Prostate gland (tissue), 2 donors: ENCODE results near the gene SMG6. TPM values are rescaled to one million over a fixed set of nuclear protein-coding genes. Genes with fewer than 3 reads are reported as not detected.

Experiments
- DNase-seq: peaks from one replicate; pipeline ENCODE4 v3.0.0-alpha.2; 2019; ENCODE audit warnings: low spot score
- H3K27ac ChIP-seq, 2 donors: fragments of 200-600 bp; sonication (generic); 2 replicates each; pipeline ENCODE4 v1.5.1; 2017 to 2019
- H3K27me3 ChIP-seq: fragments of 200-600 bp; sonication (generic); replicated peaks from 2 replicates; pipeline ENCODE4 v1.5.1; 2019; ENCODE audit not compliant: insufficient read depth
- H3K36me3 ChIP-seq, 2 donors: fragments of 200-600 bp; sonication (generic); 1 replicate in 1 of 2; 2 replicates in 1 of 2; pipeline versions ENCODE4 v1.5.1 to v1.8.1; 2017 to 2019
- H3K4me1 ChIP-seq: fragments of 200-600 bp; sonication (generic); replicated peaks from 2 replicates; pipeline ENCODE4 v1.5.1; 2019
- H3K4me3 ChIP-seq, 2 donors: fragments of 200-600 bp; sonication (generic); 2 replicates each; pipeline ENCODE4 v1.5.1; 2017 to 2019
- H3K9me3 ChIP-seq: fragments of 200-600 bp; sonication (generic); 2 replicates; pipeline ENCODE4 v1.5.1; 2017
- CTCF ChIP-seq, 4 experiments: fragments of 200-600 bp in 2 of 4; fragments of 450-650 bp in 2 of 4; sonication (generic) in 2 of 4; IDR thresholded peaks; 1 replicate in 3 of 4; 2 replicates in 1 of 4; pipeline ENCODE4 v1.5.1; 2016 to 2019; ENCODE audit warnings: antibody characterized with exemption in 4 of 4, mild to moderate bottlenecking in 2 of 4, moderate library complexity in 2 of 4
- POLR2A ChIP-seq: fragments of 450-650 bp; IDR thresholded peaks from one replicate; pipeline ENCODE4 v1.6.1; 2016; ENCODE audit warnings: antibody characterized with exemption, mild to moderate bottlenecking
- POLR2AphosphoS5 ChIP-seq: sonication (generic); formaldehyde crosslinking; IDR thresholded peaks from one replicate; pipeline ENCODE4 v1.6.1; 2017; ENCODE audit warnings: antibody characterized with exemption
- WGBS: methylation state at CpG from one replicate; pipeline ENCODE4 v1.1.5; 2018; 5-methylcytosine and 5-hydroxymethylcytosine counted together
- intact Hi-C: fragments of 100-400 bp; cut with DNase I; formaldehyde crosslinking; loops from one replicate; pipeline ENCODE4 v1.14.2; 2022
- total RNA-seq, 2 donors: library from RNA; depleted of rRNA; stranded (reverse); fragments of >200 nt; gene quantifications; one replicate each; pipeline ENCODE4 v1.1.0, GENCODE V29; 2016

Gene SMG6
- total RNA-seq, 2 donors from 2014 or later: 23.8 to 56.0 TPM

DNA sequence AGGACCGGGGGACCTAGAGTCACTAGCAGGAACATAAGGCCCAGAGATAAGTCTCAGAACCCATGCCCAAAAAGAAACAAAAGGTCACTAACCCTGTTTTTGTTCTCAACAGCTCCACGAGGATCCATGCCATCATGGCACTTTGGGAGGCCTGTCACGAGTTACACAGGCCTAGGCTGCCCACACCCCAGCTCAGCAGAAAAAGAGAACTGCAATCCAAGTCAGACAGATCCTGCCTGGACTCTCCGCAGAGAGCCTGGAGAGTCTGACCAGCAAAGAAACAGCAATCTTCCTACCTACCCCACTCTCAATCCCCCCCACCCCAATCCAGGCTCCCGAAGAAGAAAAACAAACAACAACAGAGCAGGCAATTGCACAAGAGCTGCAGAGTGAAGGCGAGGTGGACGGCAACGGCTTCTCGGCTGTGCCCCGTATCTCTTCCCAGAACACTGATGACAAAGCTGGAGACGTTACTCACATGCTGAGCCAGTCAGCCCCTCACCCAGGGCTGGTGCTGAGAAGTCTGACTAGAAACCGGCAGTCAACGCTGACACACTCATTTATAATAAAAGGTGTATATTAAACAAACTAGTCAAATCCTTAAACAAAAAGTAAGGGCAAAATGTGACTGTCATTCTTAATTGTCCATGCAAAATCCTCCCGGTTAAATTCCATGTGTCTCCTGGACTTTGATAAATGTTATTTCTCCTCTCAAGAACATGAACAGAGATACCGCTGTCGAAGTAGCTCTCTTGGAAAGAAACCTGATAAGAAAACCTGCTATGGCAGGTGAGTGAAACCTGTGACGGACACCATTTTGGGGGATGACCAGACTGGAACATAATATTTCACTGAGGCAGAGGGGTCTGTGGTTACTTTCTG lies 89.3 kb downstream of the SMG6 start:
- Histone ChIP-seq H3K4me3 (no peak overlapping the region), H3K27ac (peak overlapping the region; percentile 65 to 70), H3K36me3 (no peaks in the 10 kb centered on the region), H3K27me3 (no peaks in the 10 kb centered on the region), H3K9me3 (no peaks in the 10 kb centered on the region), H3K4me1 (peaks cover 13% of the 10 kb centered on the region)
- intact Hi-C loops: loop anchor here (2.0 to 5.0 kb wide), 2 partner anchors 41 to 92 kb away; no protein-coding TSS in a partner anchor
- 39% methylated on average over 17 of the region's 17 CpGs for WGBS
- DNase-seq: no peak
- TF ChIP-seq CTCF (IDR thresholded peaks at IDR 0.05) (no peak), POLR2A (no peak), POLR2AphosphoS5 (no peak)

DNA sequence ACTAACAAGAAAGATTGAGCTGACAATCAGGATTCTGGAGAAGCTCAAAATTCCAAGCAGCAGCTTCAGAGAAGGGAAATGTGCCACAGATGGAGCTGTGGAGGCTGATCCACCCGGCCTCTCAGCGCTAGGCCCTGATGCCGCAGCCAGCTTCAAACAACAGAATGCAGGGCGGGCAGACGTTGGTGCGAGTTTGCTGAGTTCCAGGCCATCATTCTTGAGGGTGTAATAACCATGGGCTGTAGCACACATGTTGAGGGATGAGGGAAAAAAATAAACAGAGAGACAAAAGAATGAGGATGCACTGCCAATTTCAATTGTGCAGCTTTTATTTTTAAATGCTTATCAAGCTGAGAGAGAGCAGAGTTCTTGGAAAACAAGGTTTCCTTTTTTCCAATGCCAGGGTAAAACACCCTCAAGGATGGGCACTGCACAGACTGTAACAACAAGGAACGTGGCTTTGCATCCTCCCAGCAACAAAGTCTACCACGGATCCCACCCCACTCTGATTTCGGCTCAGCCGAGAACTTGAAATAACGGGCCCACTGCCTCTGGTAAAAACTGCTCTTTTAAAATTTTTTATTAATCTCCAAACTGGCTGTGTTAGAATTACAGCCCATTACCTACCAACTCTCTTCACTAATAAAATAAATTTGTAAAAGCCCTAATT lies 90.2 kb downstream of the SMG6 start:
- TF ChIP-seq POLR2A (no peak), POLR2AphosphoS5 (no peak), CTCF (IDR thresholded peaks at IDR 0.05) (no peak)
- WGBS: 32% methylated on average over 11 of the region's 11 CpGs
- DNase-seq: no peak
- intact Hi-C loops: loop anchor here (2.0 to 5.0 kb wide), 2 partner anchors 35 to 91 kb away; no protein-coding TSS in a partner anchor
- no peaks in the 10 kb centered on the region for H3K27me3 ChIP-seq
- peak overlapping the region; percentile 65 to 70 for H3K27ac ChIP-seq
- H3K36me3 ChIP-seq: no peaks in the 10 kb centered on the region
- no peak overlapping the region for H3K4me3 ChIP-seq
- H3K9me3 ChIP-seq: no peaks in the 10 kb centered on the region
- peaks cover 13% of the 10 kb centered on the region for H3K4me1 ChIP-seq

- H3K27me3 ChIP-seq: no peaks in the 10 kb centered on the region
- 47% methylated on average over 10 of the region's 10 CpGs for WGBS
- no peaks in the 10 kb centered on the region for H3K36me3 ChIP-seq
- no peaks in the 10 kb centered on the region for H3K9me3 ChIP-seq
- intact Hi-C loops: loop anchor here (2.0 to 5.0 kb wide), 2 partner anchors 34 to 90 kb away; no protein-coding TSS in a partner anchor
- no peak overlapping the region for H3K4me3 ChIP-seq
- peaks cover 13% of the 10 kb centered on the region for H3K4me1 ChIP-seq
- H3K27ac ChIP-seq: peak overlapping the region; percentile 65 to 70
- DNase-seq: no peak
- TF ChIP-seq POLR2A: no peak
- TF ChIP-seq CTCF (IDR thresholded peaks at IDR 0.05): no peak
- no peak for TF ChIP-seq POLR2AphosphoS5
Measured at GRCh38 chr17:2212400-2212981, 91.1 kb downstream of the SMG6 start.

GRCh38 chr17:2211661-2212399 lies 91.8 kb downstream of the SMG6 start:
- no peak for DNase-seq
- TF ChIP-seq CTCF (IDR thresholded peaks at IDR 0.05) (no peak), POLR2AphosphoS5 (no peak), POLR2A (no peak)

More at GRCh38 chr17:2211661-2212399, 91.8 kb downstream of the SMG6 start:
- Histone ChIP-seq H3K27me3 (no peaks in the 10 kb centered on the region), H3K9me3 (no peaks in the 10 kb centered on the region), H3K4me3 (no peak overlapping the region), H3K4me1 (peaks cover 13% of the 10 kb centered on the region), H3K36me3 (no peaks in the 10 kb centered on the region), H3K27ac (peak overlapping the region; percentile 65 to 70)
- intact Hi-C loops: loop anchor here (2.0 to 5.0 kb wide), 2 partner anchors 33 to 90 kb away; no protein-coding TSS in a partner anchor
- 81% methylated on average over 6 of the region's 6 CpGs for WGBS
